GM23248 (cell line): ENCODE data around the gene PIGX. TPM values are rescaled to one million over a fixed set of nuclear protein-coding genes. Genes with fewer than 3 reads are reported as not detected.
"Not testable (repeated sequence)": the region's sequence is repeated elsewhere in the genome, so short reads cannot be mapped to it uniquely, and the experiment has no call there.

Source experiments
- DNase-seq: peaks from one replicate; pipeline ENCODE4 v3.0.0-alpha.2; 2015
- H2AFZ ChIP-seq: fragments of 200-600 bp; sonication (generic); 2 replicates; pipeline ENCODE4 v1.6.1; 2016; ENCODE audit warnings: antibody characterized with exemption
- H3F3A ChIP-seq: fragments of 200-600 bp; sonication (generic); 2 replicates; pipeline ENCODE4 v1.6.1; 2016; ENCODE audit warnings: mild to moderate bottlenecking, antibody characterized with exemption, mixed run types; ENCODE audit not compliant: insufficient read depth
- H3K27ac ChIP-seq: fragments of 200-600 bp; sonication (generic); 2 replicates; pipeline ENCODE4 v1.5.1; 2016; ENCODE audit warnings: mild to moderate bottlenecking
- H3K27me3 ChIP-seq: fragments of 200-600 bp; sonication (generic); replicated peaks from 2 replicates; pipeline ENCODE4 v1.6.1; 2016; ENCODE audit warnings: mild to moderate bottlenecking; ENCODE audit not compliant: insufficient read depth
- H3K36me3 ChIP-seq: fragments of 200-600 bp; sonication (generic); 2 replicates; pipeline ENCODE4 v1.6.1; 2016; ENCODE audit warnings: low read depth, mild to moderate bottlenecking
- H3K4me1 ChIP-seq: fragments of 200-600 bp; sonication (generic); 2 replicates; pipeline ENCODE4 v1.6.1; 2016; ENCODE audit warnings: mild to moderate bottlenecking; ENCODE audit not compliant: insufficient read depth
- H3K4me2 ChIP-seq: fragments of 200-600 bp; sonication (generic); one replicate; pipeline ENCODE4 v1.6.1; 2016; ENCODE audit warnings: mild to moderate bottlenecking; ENCODE audit not compliant: unreplicated experiment
- H3K4me3 ChIP-seq: fragments of 200-600 bp; sonication (generic); 2 replicates; pipeline ENCODE4 v1.5.1; 2016; ENCODE audit warnings: mild to moderate bottlenecking
- H3K79me2 ChIP-seq: fragments of 200-600 bp; sonication (generic); 2 replicates; pipeline ENCODE4 v1.6.1; 2016; ENCODE audit warnings: mild to moderate bottlenecking; ENCODE audit not compliant: insufficient read depth
- H3K9ac ChIP-seq: fragments of 200-600 bp; sonication (generic); 2 replicates; pipeline ENCODE4 v1.6.1; 2016; ENCODE audit warnings: mild to moderate bottlenecking
- H3K9me2 ChIP-seq: fragments of 200-600 bp; sonication (generic); 2 replicates; pipeline ENCODE4 v1.6.1; 2016; ENCODE audit warnings: mixed run types, mild to moderate bottlenecking, moderate library complexity; ENCODE audit not compliant: insufficient read depth
- H3K9me3 ChIP-seq: fragments of 200-600 bp; sonication (generic); one replicate; pipeline ENCODE4 v1.6.1; 2017; ENCODE audit warnings: low read depth
- H4K20me1 ChIP-seq: fragments of 200-600 bp; sonication (generic); 2 replicates; pipeline ENCODE4 v1.6.0; 2016; ENCODE audit not compliant: insufficient read depth
- EZH2 ChIP-seq: fragments of 200-600 bp; sonication (generic); IDR thresholded peaks from 2 replicates; pipeline ENCODE4 v1.6.1; 2018; ENCODE audit warnings: antibody characterized with exemption, mild to moderate bottlenecking; ENCODE audit not compliant: insufficient read depth, poor library complexity, severe bottlenecking
- EZH2phosphoT487 ChIP-seq: fragments of 200-600 bp; sonication (generic); IDR thresholded peaks from 2 replicates; pipeline ENCODE4 v1.6.1; 2018; ENCODE audit warnings: antibody characterized with exemption, moderate library complexity, mild to moderate bottlenecking, low read depth; ENCODE audit not compliant: insufficient read depth
- WGBS, 2 experiments: methylation state at CpG; one replicate each; pipeline ENCODE4 v1.1.6; 2015 to 2017; ENCODE audit warnings: low lambda C conversion rate in 2 of 2, low coverage in 1 of 2; ENCODE audit errors: missing lambda C conversion rate in 2 of 2; 5-methylcytosine and 5-hydroxymethylcytosine counted together
- in situ Hi-C: fragments of 300-500 bp; cut with MboI; formaldehyde crosslinking; loops from 2 replicates; pipeline ENCODE4 v1.15.0; 2020
- polyA plus RNA-seq: library from polyadenylated mRNA; unstranded; fragments of >200 nt; fragmentation: Nextera tagmentation; extraction: Ambion mirVana; gene quantifications from 2 replicates; pipeline ENCODE4 v1.2.1, GENCODE V29; 2016
- total RNA-seq: library from RNA; depleted of rRNA; stranded (reverse); fragments of >200 nt; shearing (Covaris generic); gene quantifications from 2 replicates; pipeline ENCODE4 v1.2.3, GENCODE V29; 2014

Gene PIGX
- total and polyA plus RNA-seq, 2 experiments from 2014 or later: 27.6 to 36.0 TPM

- H3K27me3 ChIP-seq: no peaks in the 10 kb centered on the region
- no peaks in the 10 kb centered on the region for H3K79me2 ChIP-seq
- peaks cover 9% of the 10 kb centered on the region; the same call in 1 of the 2 replicates for H3F3A ChIP-seq
- 97 to 98% methylated on average over 4 of the region's 4 CpGs for WGBS, 2 experiments
- peaks cover 6% of the 10 kb centered on the region for H3K4me1 ChIP-seq
- no peaks in the 10 kb centered on the region for H3K9me3 ChIP-seq
- no peak for DNase-seq
- H3K4me3 ChIP-seq: no peak overlapping the region
- H3K9ac ChIP-seq: no peak overlapping the region
- no peaks in the 10 kb centered on the region for H3K36me3 ChIP-seq
- TF ChIP-seq EZH2phosphoT487 (no peak), EZH2 (no peak)
- no peak overlapping the region for H3K27ac ChIP-seq
- H3K9me2 ChIP-seq: no peaks in the 10 kb centered on the region
- in situ Hi-C loops: no loop called here
- H3K4me2 ChIP-seq: no peak overlapping the region
- H2AFZ ChIP-seq: no peak overlapping the region
- H4K20me1 ChIP-seq: no peaks in the 10 kb centered on the region
Observed at GRCh38 chr3:196706731-196707130, 5.4 kb upstream of the PIGX start.

GRCh38 chr3:196707566-196707965, 4.6 kb upstream of the PIGX start:
- Histone ChIP-seq H3K4me3 (no peak overlapping the region), H3K9ac (no peak overlapping the region), H3K4me1 (peaks cover 6% of the 10 kb centered on the region), H3F3A (peaks cover 10% of the 10 kb centered on the region; the same call in 1 of the 2 replicates), H3K79me2 (no peaks in the 10 kb centered on the region), H3K27me3 (no peaks in the 10 kb centered on the region), H3K4me2 (no peak overlapping the region), H3K9me2 (no peaks in the 10 kb centered on the region), H3K27ac (no peak overlapping the region), H4K20me1 (no peaks in the 10 kb centered on the region), H2AFZ (no peak overlapping the region), H3K36me3 (no peaks in the 10 kb centered on the region), H3K9me3 (no peaks in the 10 kb centered on the region)
- in situ Hi-C loops: no loop called here
- TF ChIP-seq EZH2 (no peak), EZH2phosphoT487 (no peak)
- 93% methylated on average over 8 of the region's 8 CpGs for WGBS, 2 experiments
- no peak for DNase-seq

GRCh38 chr3:196708467-196708866, 3.7 kb upstream of the PIGX start:
- Histone ChIP-seq H3K4me3 (no peak overlapping the region), H3K36me3 (no peaks in the 10 kb centered on the region), H3K9me2 (no peaks in the 10 kb centered on the region), H3F3A (peaks cover 16% of the 10 kb centered on the region; the same call in 1 of the 2 replicates), H3K9me3 (no peaks in the 10 kb centered on the region), H3K9ac (no peak overlapping the region), H3K79me2 (peaks cover 6% of the 10 kb centered on the region), H3K27me3 (no peaks in the 10 kb centered on the region), H3K4me1 (peaks cover 11% of the 10 kb centered on the region), H2AFZ (no peak overlapping the region), H3K27ac (no peak overlapping the region), H4K20me1 (no peaks in the 10 kb centered on the region), H3K4me2 (no peak overlapping the region)
- WGBS, 2 experiments: 65 to 76% methylated on average over 7 of the region's 7 CpGs
- DNase-seq: no peak
- in situ Hi-C loops: no loop called here
- TF ChIP-seq EZH2phosphoT487: no peak
- no peak for TF ChIP-seq EZH2

- 2 to 5% methylated on average over 42 to 61 of the region's 64 CpGs for WGBS, 2 experiments
- peak; percentile 88 for DNase-seq
- H3F3A ChIP-seq: peaks cover 21% of the 10 kb centered on the region; the same call in 1 of the 2 replicates
- in situ Hi-C loops: no loop called here
- H3K4me1 ChIP-seq: peaks cover 13% of the 10 kb centered on the region
- H3K36me3 ChIP-seq: no peaks in the 10 kb centered on the region
- H3K79me2 ChIP-seq: peaks cover 46% of the 10 kb centered on the region
- TF ChIP-seq EZH2phosphoT487 (no peak), EZH2 (no peak)
- no peaks in the 10 kb centered on the region for H3K9me2 ChIP-seq
- peak overlapping the region; percentile 94 for H2AFZ ChIP-seq
- H4K20me1 ChIP-seq: no peaks in the 10 kb centered on the region
- H3K4me3 ChIP-seq: peak overlapping the region; percentile 94
- peak overlapping the region; percentile 95 for H3K9ac ChIP-seq
- no peaks in the 10 kb centered on the region for H3K27me3 ChIP-seq
- H3K9me3 ChIP-seq: no peaks in the 10 kb centered on the region
- peak overlapping the region; percentile 99 for H3K4me2 ChIP-seq
- H3K27ac ChIP-seq: peak overlapping the region; percentile 93
Observed at GRCh38 chr3:196712514-196713413, 587 bp downstream of the PIGX start.

- H2AFZ ChIP-seq, H3K9me2 ChIP-seq, DNase-seq, H3K4me2 ChIP-seq, H4K20me1 ChIP-seq, H3K9me3 ChIP-seq, H3K4me3 ChIP-seq, H3K27ac ChIP-seq, H3K4me1 ChIP-seq, H3K9ac ChIP-seq, H3K27me3 ChIP-seq, in situ Hi-C loops: not testable (repeated sequence)
- Histone ChIP-seq H3K79me2 (peaks cover 57% of the 10 kb centered on the region), H3F3A (peaks cover 11% of the 10 kb centered on the region; the same call in 1 of the 2 replicates), H3K36me3 (peaks cover 16% of the 10 kb centered on the region; the same call in 1 of the 2 replicates)
- WGBS, 2 experiments: 92 to 96% methylated on average over 3 of the region's 3 CpGs
Observed at GRCh38 chr3:196717162-196717561, 5.0 kb downstream of the PIGX start.
